NT2/D1 (cell line): Measurements from ENCODE around the gene DENND4C.

Source experiments
- DNase-seq: peaks from one replicate; pipeline ENCODE4 v3.0.0-alpha.2; 2011; ENCODE audit warnings: low read depth, low spot score
- H3K27me3 ChIP-seq: 2 replicates; pipeline ENCODE4 v1.6.0; 2011; ENCODE audit warnings: mild to moderate bottlenecking; ENCODE audit not compliant: insufficient read length, insufficient read depth
- H3K36me3 ChIP-seq: 2 replicates; pipeline ENCODE4 v1.6.1; 2011; ENCODE audit warnings: mild to moderate bottlenecking, low read length, mixed read lengths; ENCODE audit not compliant: insufficient read depth, insufficient read length
- H3K4me1 ChIP-seq: 2 replicates; pipeline ENCODE4 v1.5.1; 2011; ENCODE audit not compliant: insufficient read depth, insufficient read length
- H3K4me3 ChIP-seq: 2 replicates; pipeline ENCODE4 v1.5.1; 2011; ENCODE audit warnings: low read depth; ENCODE audit not compliant: insufficient read length
- H3K9ac ChIP-seq: 2 replicates; pipeline ENCODE4 v1.6.0; 2011; ENCODE audit warnings: low read depth; ENCODE audit not compliant: insufficient read length
- H3K9me3 ChIP-seq: 2 replicates; pipeline ENCODE4 v1.5.1; 2011; ENCODE audit warnings: mild to moderate bottlenecking, low read length; ENCODE audit not compliant: insufficient read depth
- SUZ12 ChIP-seq: IDR thresholded peaks from 2 replicates; pipeline ENCODE4 v1.6.1; 2011; ENCODE audit not compliant: insufficient read length, insufficient read depth; ENCODE audit errors: extremely low read depth
- YY1 ChIP-seq: IDR thresholded peaks from 2 replicates; pipeline ENCODE4 v1.6.1; 2011; ENCODE audit not compliant: insufficient read length, insufficient read depth
- ZNF274 ChIP-seq: IDR thresholded peaks from 2 replicates; pipeline ENCODE4 v1.6.1; 2011; ENCODE audit warnings: mild to moderate bottlenecking, low read depth, low read length

Gene DENND4C

GRCh38 chr9:19230355-19231125, at the start of gene DENND4C:
Gene DENND4C (plus strand): TSS chr9:19230693. CDS start chr9:19276175, 45,482 bp downstream.
- Histone ChIP-seq H3K27me3 (peaks cover 18% of the 10 kb centered on the region), H3K4me1 (peaks cover 2% of the 10 kb centered on the region), H3K36me3 (no peaks in the 10 kb centered on the region), H3K9me3 (no peaks in the 10 kb centered on the region), H3K9ac (peak within 1 kb of the TSS; percentile 93), H3K4me3 (peak within 1 kb of the TSS; percentile 80)
- DNase-seq = peak; percentile 86
- no peak for TF ChIP-seq SUZ12

- no peak overlapping the region for H3K9ac ChIP-seq
- H3K36me3 ChIP-seq = no peaks in the 10 kb centered on the region
- no peaks in the 10 kb centered on the region for H3K9me3 ChIP-seq
- H3K4me3 ChIP-seq = no peak overlapping the region
- DNase-seq = no peak
- no peaks in the 10 kb centered on the region for H3K27me3 ChIP-seq
- no peaks in the 10 kb centered on the region for H3K4me1 ChIP-seq
- TF ChIP-seq ZNF274 (no peak), SUZ12 (no peak), YY1 (no peak)
These were observed 49.5 kb upstream of the DENND4C start for GRCh38 chr9:19180991-19181390.

GRCh38 chr9:19181561-19181960, 48.9 kb upstream of the DENND4C start:
- H3K4me3 ChIP-seq = no peak overlapping the region
- no peaks in the 10 kb centered on the region for H3K36me3 ChIP-seq
- no peaks in the 10 kb centered on the region for H3K27me3 ChIP-seq
- no peaks in the 10 kb centered on the region for H3K9me3 ChIP-seq
- TF ChIP-seq SUZ12 = no peak
- TF ChIP-seq ZNF274 = no peak
- TF ChIP-seq YY1 = no peak
- H3K9ac ChIP-seq = no peak overlapping the region
- DNase-seq = no peak
- H3K4me1 ChIP-seq = no peaks in the 10 kb centered on the region

GRCh38 chr9:19184144-19184917, 46.2 kb upstream of the DENND4C start:
- Histone ChIP-seq H3K27me3 (no peaks in the 10 kb centered on the region), H3K4me1 (no peaks in the 10 kb centered on the region), H3K4me3 (no peak overlapping the region), H3K9me3 (no peaks in the 10 kb centered on the region), H3K36me3 (no peaks in the 10 kb centered on the region), H3K9ac (peak overlapping the region; percentile 26)
- TF ChIP-seq ZNF274 (no peak), YY1 (no peak), SUZ12 (no peak)
- peak; percentile 13 for DNase-seq

- Histone ChIP-seq H3K9ac (no peak overlapping the region), H3K9me3 (no peaks in the 10 kb centered on the region), H3K4me1 (no peaks in the 10 kb centered on the region), H3K4me3 (no peak overlapping the region), H3K36me3 (no peaks in the 10 kb centered on the region), H3K27me3 (no peaks in the 10 kb centered on the region)
- TF ChIP-seq SUZ12 (no peak), YY1 (no peak), ZNF274 (no peak)
- DNase-seq = no peak
These were observed 45.3 kb upstream of the DENND4C start for GRCh38 chr9:19185191-19185590.

GRCh38 chr9:19186232-19186631, 44.3 kb upstream of the DENND4C start:
- no peak for DNase-seq
- TF ChIP-seq ZNF274 (no peak), YY1 (no peak), SUZ12 (no peak)

GRCh38 chr9:19188771-19189170, 41.7 kb upstream of the DENND4C start:
- TF ChIP-seq YY1 (no peak), ZNF274 (no peak), SUZ12 (no peak)
- no peak for DNase-seq
- Histone ChIP-seq H3K36me3 (no peaks in the 10 kb centered on the region), H3K4me3 (no peak overlapping the region), H3K4me1 (no peaks in the 10 kb centered on the region), H3K27me3 (no peaks in the 10 kb centered on the region), H3K9ac (no peak overlapping the region), H3K9me3 (no peaks in the 10 kb centered on the region)

More at GRCh38 chr9:19186232-19186631, 44.3 kb upstream of the DENND4C start:
- no peaks in the 10 kb centered on the region for H3K4me1 ChIP-seq
- no peaks in the 10 kb centered on the region for H3K36me3 ChIP-seq
- no peak overlapping the region for H3K9ac ChIP-seq
- H3K27me3 ChIP-seq = no peaks in the 10 kb centered on the region
- no peaks in the 10 kb centered on the region for H3K9me3 ChIP-seq
- no peak overlapping the region for H3K4me3 ChIP-seq
